Rectal smooth muscle tissue (tissue), 1 donor: Measurements from ENCODE around the gene GABRB1.

Experiments
- H3K27ac ChIP-seq: one replicate; pipeline ENCODE4 v1.7.0; 2013; ENCODE audit warnings: low read depth, low read length, inconsistent platforms
- H3K27me3 ChIP-seq: one replicate; pipeline ENCODE4 v1.7.0; 2013; ENCODE audit warnings: low read length; ENCODE audit not compliant: control insufficient read depth, insufficient read depth
- H3K36me3 ChIP-seq: one replicate; pipeline ENCODE4 v1.7.0; 2013; ENCODE audit warnings: low read length; ENCODE audit not compliant: control insufficient read depth, insufficient read depth
- H3K4me1 ChIP-seq: one replicate; pipeline ENCODE4 v1.7.0; 2013; ENCODE audit warnings: low read length; ENCODE audit not compliant: control insufficient read depth, insufficient read depth
- H3K4me3 ChIP-seq: one replicate; pipeline ENCODE4 v1.7.0; 2013; ENCODE audit warnings: low read length
- H3K9ac ChIP-seq: one replicate; pipeline ENCODE4 v1.7.0; 2013; ENCODE audit warnings: low read length

GABRB1 gene

DNA sequence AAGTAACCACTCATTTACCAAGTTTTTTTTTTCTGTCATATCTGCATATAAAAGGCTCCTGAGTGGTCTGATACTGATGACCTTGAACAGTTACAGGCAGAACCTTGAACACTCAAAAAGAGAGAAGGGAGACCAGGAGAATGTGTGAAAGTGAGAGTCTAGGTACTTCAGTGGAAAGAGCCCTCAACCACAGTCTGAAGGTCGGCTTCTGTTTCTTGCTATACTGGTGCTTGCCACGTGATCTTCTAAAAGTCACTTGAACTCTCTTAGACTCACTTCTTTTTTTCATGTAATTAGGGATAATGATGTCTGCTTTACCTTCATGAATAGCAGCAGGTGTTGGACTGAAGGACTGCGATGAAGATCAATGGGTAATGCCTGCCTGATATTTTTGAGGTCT is 22.8 kb downstream of the GABRB1 start:
- H3K4me1 ChIP-seq = no peaks in the 10 kb centered on the region
- no peak overlapping the region for H3K9ac ChIP-seq
- H3K36me3 ChIP-seq = no peaks in the 10 kb centered on the region
- H3K27me3 ChIP-seq = no peaks in the 10 kb centered on the region
- H3K27ac ChIP-seq = no peak overlapping the region
- no peak overlapping the region for H3K4me3 ChIP-seq

- H3K27ac ChIP-seq = no peak overlapping the region
- no peak overlapping the region for H3K4me3 ChIP-seq
- H3K27me3 ChIP-seq = no peaks in the 10 kb centered on the region
- H3K36me3 ChIP-seq = no peaks in the 10 kb centered on the region
- H3K9ac ChIP-seq = no peak overlapping the region
- H3K4me1 ChIP-seq = no peaks in the 10 kb centered on the region
Observed at GRCh38 chr4:47057991-47058390, 26.6 kb downstream of the GABRB1 start.

GRCh38 chr4:47060561-47060960 is 29.2 kb downstream of the GABRB1 start:
- Histone ChIP-seq H3K36me3 (no peaks in the 10 kb centered on the region), H3K4me3 (no peak overlapping the region), H3K4me1 (no peaks in the 10 kb centered on the region), H3K27ac (no peak overlapping the region), H3K27me3 (no peaks in the 10 kb centered on the region), H3K9ac (no peak overlapping the region)

GRCh38 chr4:47061435-47061834 is 30.1 kb downstream of the GABRB1 start:
- H3K27ac ChIP-seq = no peak overlapping the region

DNA sequence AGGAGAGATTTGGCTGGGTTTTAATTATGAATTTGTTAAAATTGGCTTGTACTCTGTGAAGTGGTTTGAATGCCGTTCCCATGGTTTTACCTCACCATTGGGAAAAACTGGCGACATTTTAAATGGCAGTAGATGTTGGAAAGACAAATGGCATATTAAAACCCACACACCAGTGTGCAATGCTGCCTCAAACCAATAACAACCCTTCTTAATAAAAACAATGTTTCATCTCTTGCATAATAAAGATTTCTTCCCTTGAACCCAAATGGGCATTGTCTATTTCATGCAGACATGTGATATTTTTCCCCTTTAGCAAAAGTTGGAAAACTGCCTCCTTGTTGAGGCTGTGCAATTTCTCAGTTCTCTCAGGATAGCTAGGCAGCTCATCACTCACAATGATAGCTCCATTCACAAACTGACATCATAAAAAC is 33.7 kb downstream of the GABRB1 start:
- Histone ChIP-seq H3K4me1 (no peaks in the 10 kb centered on the region), H3K27me3 (no peaks in the 10 kb centered on the region), H3K27ac (no peak overlapping the region), H3K9ac (no peak overlapping the region), H3K4me3 (no peak overlapping the region), H3K36me3 (no peaks in the 10 kb centered on the region)

More at GRCh38 chr4:47061435-47061834, 30.1 kb downstream of the GABRB1 start:
- no peak overlapping the region for H3K9ac ChIP-seq
- H3K36me3 ChIP-seq = no peaks in the 10 kb centered on the region
- no peaks in the 10 kb centered on the region for H3K4me1 ChIP-seq
- H3K27me3 ChIP-seq = no peaks in the 10 kb centered on the region
- H3K4me3 ChIP-seq = no peak overlapping the region

GRCh38 chr4:47068986-47069385 is 37.6 kb downstream of the GABRB1 start:
- Histone ChIP-seq H3K27me3 (no peaks in the 10 kb centered on the region), H3K36me3 (no peaks in the 10 kb centered on the region), H3K9ac (no peak overlapping the region), H3K4me1 (no peaks in the 10 kb centered on the region), H3K4me3 (no peak overlapping the region), H3K27ac (no peak overlapping the region)

GRCh38 chr4:47071901-47072341 is 40.6 kb downstream of the GABRB1 start:
- Histone ChIP-seq H3K27ac (no peak overlapping the region), H3K27me3 (no peaks in the 10 kb centered on the region), H3K4me3 (no peak overlapping the region), H3K9ac (no peak overlapping the region), H3K4me1 (no peaks in the 10 kb centered on the region), H3K36me3 (no peaks in the 10 kb centered on the region)

- no peaks in the 10 kb centered on the region for H3K36me3 ChIP-seq
- no peak overlapping the region for H3K9ac ChIP-seq
- no peaks in the 10 kb centered on the region for H3K27me3 ChIP-seq
- H3K4me1 ChIP-seq = no peaks in the 10 kb centered on the region
- H3K27ac ChIP-seq = no peak overlapping the region
- H3K4me3 ChIP-seq = no peak overlapping the region
Observed at GRCh38 chr4:47073647-47074046, 42.3 kb downstream of the GABRB1 start.

GRCh38 chr4:47074816-47075215 is 43.4 kb downstream of the GABRB1 start:
- Histone ChIP-seq H3K27ac (no peak overlapping the region), H3K4me3 (no peak overlapping the region), H3K36me3 (no peaks in the 10 kb centered on the region), H3K4me1 (no peaks in the 10 kb centered on the region), H3K9ac (no peak overlapping the region), H3K27me3 (no peaks in the 10 kb centered on the region)

DNA sequence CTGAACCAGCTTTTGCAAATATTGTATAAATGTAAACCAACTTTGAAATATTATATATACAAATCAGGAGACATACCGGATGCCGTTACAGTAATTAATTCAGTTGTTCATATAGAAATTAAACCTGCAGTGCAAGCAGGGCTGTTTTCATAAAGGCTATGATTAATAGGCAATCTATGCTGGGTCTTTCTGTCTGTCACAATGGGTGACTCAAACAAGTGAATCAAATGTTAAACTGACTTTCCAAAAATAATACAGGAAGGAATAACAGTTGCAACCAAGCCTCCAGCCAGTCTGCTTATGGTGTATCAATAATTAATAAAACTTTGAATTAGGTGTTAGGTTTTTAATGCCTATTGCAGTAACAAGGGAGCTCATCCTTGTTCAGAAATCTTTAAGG is 43.9 kb downstream of the GABRB1 start:
- Histone ChIP-seq H3K9ac (no peak overlapping the region), H3K36me3 (no peaks in the 10 kb centered on the region), H3K4me1 (no peaks in the 10 kb centered on the region), H3K4me3 (no peak overlapping the region), H3K27ac (no peak overlapping the region), H3K27me3 (no peaks in the 10 kb centered on the region)

DNA sequence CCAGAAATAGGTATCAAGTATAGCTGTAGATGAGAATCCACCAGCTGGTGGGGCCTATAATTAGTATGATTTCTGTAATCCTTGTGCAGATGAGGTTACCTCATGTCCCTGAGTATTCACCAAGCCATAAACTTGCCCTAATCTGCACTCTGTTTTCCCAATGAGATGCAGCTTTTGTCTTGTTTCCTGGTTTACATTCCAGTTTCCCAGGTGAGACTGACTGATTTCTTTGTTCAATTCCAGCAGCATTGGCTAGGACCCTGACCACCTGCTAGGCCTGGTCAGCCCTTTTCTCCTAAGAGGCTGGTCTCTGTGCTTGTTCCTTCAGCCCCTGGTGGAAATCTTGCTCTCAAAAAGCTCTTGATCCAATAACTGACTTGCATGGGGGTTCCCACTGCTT is 44.6 kb downstream of the GABRB1 start:
- no peaks in the 10 kb centered on the region for H3K4me1 ChIP-seq
- H3K27ac ChIP-seq = no peak overlapping the region
- H3K27me3 ChIP-seq = no peaks in the 10 kb centered on the region
- H3K36me3 ChIP-seq = no peaks in the 10 kb centered on the region
- no peak overlapping the region for H3K9ac ChIP-seq
- no peak overlapping the region for H3K4me3 ChIP-seq

GRCh38 chr4:47084111-47084510 is 52.7 kb downstream of the GABRB1 start:
- Histone ChIP-seq H3K36me3 (no peaks in the 10 kb centered on the region), H3K9ac (no peak overlapping the region), H3K27me3 (no peaks in the 10 kb centered on the region), H3K4me1 (no peaks in the 10 kb centered on the region), H3K4me3 (no peak overlapping the region), H3K27ac (no peak overlapping the region)

DNA sequence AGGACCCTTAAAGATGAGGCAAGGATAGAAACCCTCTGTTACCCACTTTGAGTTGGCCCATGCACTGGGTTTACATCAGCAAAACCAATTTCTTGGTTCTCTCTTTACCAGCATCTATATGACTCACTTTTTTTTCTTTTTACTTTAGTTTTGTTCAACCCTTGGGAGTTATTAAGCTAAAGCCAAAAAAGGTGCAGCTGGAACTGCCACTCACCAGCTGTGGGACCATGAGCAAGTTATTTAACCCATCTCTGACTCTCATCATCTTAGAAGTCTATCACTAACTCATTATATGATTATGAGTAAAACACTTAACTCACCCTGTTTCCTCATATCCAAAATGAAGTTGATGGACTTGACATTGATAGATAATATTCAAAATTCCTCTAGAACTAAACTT is 53.4 kb downstream of the GABRB1 start:
- H3K4me1 ChIP-seq = no peaks in the 10 kb centered on the region
- H3K27me3 ChIP-seq = no peaks in the 10 kb centered on the region
- H3K27ac ChIP-seq = no peak overlapping the region
- no peaks in the 10 kb centered on the region for H3K36me3 ChIP-seq
- H3K4me3 ChIP-seq = no peak overlapping the region
- no peak overlapping the region for H3K9ac ChIP-seq
